Thyroid gland (tissue), 4 donors: ENCODE results near the gene ITGB2. TPM values are rescaled to one million over a fixed set of nuclear protein-coding genes. Genes with fewer than 3 reads are reported as not detected.

Experiments used
- DNase-seq, 2 donors: peaks; one replicate each; pipeline ENCODE4 v3.0.0-alpha.2; 2019
- H3K27ac ChIP-seq, 3 donors: fragments of 200-600 bp; sonication (generic); 1 replicate in 2 of 3; 2 replicates in 1 of 3; pipeline ENCODE4 v1.5.1; 2016 to 2019; ENCODE audit warnings: mild to moderate bottlenecking in 1 of 3, moderate library complexity in 1 of 3
- H3K27me3 ChIP-seq: fragments of 200-600 bp; sonication (generic); one replicate; pipeline ENCODE4 v1.5.1; 2019
- H3K36me3 ChIP-seq, 2 donors: fragments of 200-600 bp; sonication (generic); one replicate each; pipeline ENCODE4 v1.5.1; 2016 to 2019
- H3K4me1 ChIP-seq, 2 donors: fragments of 200-600 bp; sonication (generic); one replicate each; pipeline ENCODE4 v1.5.1; 2017 to 2019
- H3K4me3 ChIP-seq, 3 donors: fragments of 200-600 bp; sonication (generic); replicated peaks in 1 of 3; 1 replicate in 2 of 3; 2 replicates in 1 of 3; pipeline ENCODE4 v1.5.1; 2016; ENCODE audit warnings: mild to moderate bottlenecking in 1 of 3
- H3K9me3 ChIP-seq: fragments of 200-600 bp; sonication (generic); one replicate; pipeline ENCODE4 v1.5.1; 2017
- POLR2A ChIP-seq, 2 donors: fragments of 450-650 bp; IDR thresholded peaks; one replicate each; pipeline ENCODE4 v1.6.1; 2017; ENCODE audit warnings: antibody characterized with exemption in 2 of 2, mild to moderate bottlenecking in 2 of 2, moderate library complexity in 1 of 2
- WGBS, 2 donors: methylation state at CpG; one replicate each; pipeline ENCODE4 v1.1.5; 2017; 5-methylcytosine and 5-hydroxymethylcytosine counted together
- intact Hi-C: fragments of 100-400 bp; cut with DNase I; formaldehyde crosslinking; loops from one replicate; pipeline ENCODE4 v1.15.1; 2023
- total RNA-seq, 4 donors: library from RNA; depleted of rRNA; stranded (reverse); fragments of >200 nt; gene quantifications; one replicate each; pipeline ENCODE4 v1.2.3, GENCODE V29; 2016
- TF ChIP-seq, protein P1 (sequence below), 6 experiments: fragments of 200-600 bp in 3 of 6; fragments of 450-650 bp in 3 of 6; sonication (generic) in 3 of 6; IDR thresholded peaks; one replicate each; pipeline ENCODE4 v1.5.1; 2016 to 2019; ENCODE audit warnings: antibody characterized with exemption in 6 of 6, mild to moderate bottlenecking in 2 of 6, inconsistent platforms in 1 of 6, moderate library complexity in 1 of 6

Gene ITGB2
- total RNA-seq, 4 donors from 2014 or later = 18.4 to 79.4 (median 27.5) TPM

- no peak overlapping the region for H3K27ac ChIP-seq
- TF ChIP-seq POLR2A (IDR thresholded peaks at IDR 0.05) = no peak
- TF ChIP-seq, protein P1, sequence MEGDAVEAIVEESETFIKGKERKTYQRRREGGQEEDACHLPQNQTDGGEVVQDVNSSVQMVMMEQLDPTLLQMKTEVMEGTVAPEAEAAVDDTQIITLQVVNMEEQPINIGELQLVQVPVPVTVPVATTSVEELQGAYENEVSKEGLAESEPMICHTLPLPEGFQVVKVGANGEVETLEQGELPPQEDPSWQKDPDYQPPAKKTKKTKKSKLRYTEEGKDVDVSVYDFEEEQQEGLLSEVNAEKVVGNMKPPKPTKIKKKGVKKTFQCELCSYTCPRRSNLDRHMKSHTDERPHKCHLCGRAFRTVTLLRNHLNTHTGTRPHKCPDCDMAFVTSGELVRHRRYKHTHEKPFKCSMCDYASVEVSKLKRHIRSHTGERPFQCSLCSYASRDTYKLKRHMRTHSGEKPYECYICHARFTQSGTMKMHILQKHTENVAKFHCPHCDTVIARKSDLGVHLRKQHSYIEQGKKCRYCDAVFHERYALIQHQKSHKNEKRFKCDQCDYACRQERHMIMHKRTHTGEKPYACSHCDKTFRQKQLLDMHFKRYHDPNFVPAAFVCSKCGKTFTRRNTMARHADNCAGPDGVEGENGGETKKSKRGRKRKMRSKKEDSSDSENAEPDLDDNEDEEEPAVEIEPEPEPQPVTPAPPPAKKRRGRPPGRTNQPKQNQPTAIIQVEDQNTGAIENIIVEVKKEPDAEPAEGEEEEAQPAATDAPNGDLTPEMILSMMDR (IDR thresholded peaks at IDR 0.05) = no peak
- WGBS, 2 donors = 89 to 90% methylated on average over 9 to 10 of the region's 10 CpGs
- intact Hi-C loops = loop anchor here (10.0 kb wide), 1 partner anchor 121 kb away; the partner anchor contains the start of gene SUMO3
- H3K9me3 ChIP-seq = no peaks in the 10 kb centered on the region
- no peak overlapping the region for H3K4me3 ChIP-seq
- H3K27me3 ChIP-seq = peaks cover 18% of the 10 kb centered on the region
- peaks cover 25 to 26% of the 10 kb centered on the region in 2 donors for H3K4me1 ChIP-seq
- H3K36me3 ChIP-seq = no peaks in the 10 kb centered on the region
- no peak for DNase-seq
These were observed 14.8 kb upstream of the ITGB2 start for GRCh38 chr21:44935533-44935927.

DNA sequence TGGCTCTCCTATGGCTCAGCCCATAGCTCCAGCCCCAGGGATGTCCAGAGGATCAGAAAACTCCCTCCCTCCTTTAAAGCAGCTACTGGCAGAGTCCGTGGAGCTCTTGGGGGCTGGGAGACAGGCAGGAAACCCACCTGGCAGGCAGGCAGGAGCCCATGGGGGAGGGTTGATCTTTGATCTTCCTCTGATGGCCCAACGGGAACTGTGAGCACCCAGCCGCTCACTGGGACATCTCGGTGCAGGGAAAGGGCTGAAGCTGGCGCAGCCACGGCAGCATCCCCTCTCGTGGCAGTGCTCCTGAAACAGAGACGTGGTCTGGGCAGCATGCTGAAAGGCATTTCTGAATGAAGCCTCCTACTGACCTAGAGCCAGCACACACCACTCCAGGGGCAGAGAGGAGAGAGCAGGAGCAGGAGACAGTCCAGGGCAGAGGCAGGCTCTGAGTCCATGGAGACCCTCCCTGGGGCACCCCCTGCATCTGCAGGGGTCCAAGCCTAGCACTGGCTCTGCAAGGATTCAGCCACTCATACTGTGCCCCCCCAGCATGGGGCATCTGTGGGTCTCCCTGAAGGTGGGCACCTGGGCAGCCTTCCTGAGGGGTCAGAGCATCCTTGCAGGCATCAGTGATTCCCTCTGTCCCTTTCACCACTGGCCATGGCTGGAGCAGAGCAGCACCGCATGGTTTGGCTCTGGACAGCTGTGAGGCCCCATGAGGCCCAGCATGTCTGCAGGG lies 14.3 kb upstream of the ITGB2 start:
- 90 to 93% methylated on average over 7 to 8 of the region's 9 CpGs for WGBS, 2 donors
- Histone ChIP-seq H3K27me3 (peaks cover 18% of the 10 kb centered on the region), H3K4me3 (no peak overlapping the region), H3K4me1 (peaks cover 23 to 26% of the 10 kb centered on the region in 2 donors), H3K9me3 (no peaks in the 10 kb centered on the region), H3K36me3 (no peaks in the 10 kb centered on the region), H3K27ac (no peak overlapping the region)
- no peak for DNase-seq
- TF ChIP-seq POLR2A (IDR thresholded peaks at IDR 0.05) = no peak
- TF ChIP-seq, protein P1 (IDR thresholded peaks at IDR 0.05) = no peak
- intact Hi-C loops = loop anchor here (10.0 kb wide), 1 partner anchor 120 kb away; the partner anchor contains the start of gene SUMO3

DNA sequence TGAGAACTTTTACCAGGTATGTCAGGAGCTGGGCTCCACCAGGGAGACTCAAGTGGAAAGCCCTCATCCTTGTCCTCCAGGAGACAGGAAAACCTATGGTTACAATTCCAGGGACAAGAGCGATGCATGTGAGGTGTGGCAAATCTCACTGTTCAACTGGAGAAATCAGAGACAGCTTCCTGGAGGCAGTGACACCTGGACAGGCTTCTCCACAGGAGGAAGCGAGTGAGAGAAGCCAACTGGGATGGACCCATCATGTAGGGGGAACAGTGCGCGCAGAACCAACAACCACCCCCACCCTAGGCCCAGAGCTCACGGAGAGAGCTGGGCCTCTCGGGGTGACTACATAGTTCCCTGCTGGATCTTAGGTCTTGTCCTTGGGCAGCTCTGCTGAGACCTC lies 13.6 kb upstream of the ITGB2 start:
- DNase-seq = no peak
- Histone ChIP-seq H3K4me3 (no peak overlapping the region), H3K27ac (no peak overlapping the region), H3K4me1 (peaks cover 20 to 24% of the 10 kb centered on the region in 2 donors), H3K27me3 (peaks cover 18% of the 10 kb centered on the region), H3K36me3 (no peaks in the 10 kb centered on the region), H3K9me3 (no peaks in the 10 kb centered on the region)
- TF ChIP-seq, protein P1 (IDR thresholded peaks at IDR 0.05) = no peak
- no peak for TF ChIP-seq POLR2A (IDR thresholded peaks at IDR 0.05)
- intact Hi-C loops = loop anchor here (10.0 kb wide), 1 partner anchor 119 kb away; the partner anchor contains the start of gene SUMO3
- WGBS, 2 donors = 93 to 96% methylated on average over 3 to 6 of the region's 6 CpGs

- Histone ChIP-seq H3K9me3 (no peaks in the 10 kb centered on the region), H3K4me1 (peaks cover 17 to 20% of the 10 kb centered on the region in 2 donors), H3K36me3 (no peaks in the 10 kb centered on the region), H3K27ac (no peak overlapping the region), H3K4me3 (no peak overlapping the region), H3K27me3 (peaks cover 18% of the 10 kb centered on the region)
- DNase-seq = no peak
- intact Hi-C loops = loop anchor here (10.0 kb wide), 1 partner anchor 119 kb away; the partner anchor contains the start of gene SUMO3
- WGBS, 2 donors = 80 to 96% methylated on average over 2 of the region's 6 CpGs
- TF ChIP-seq, protein P1 (IDR thresholded peaks at IDR 0.05) = no peak
- no peak for TF ChIP-seq POLR2A (IDR thresholded peaks at IDR 0.05)
These were observed 13.2 kb upstream of the ITGB2 start for GRCh38 chr21:44933918-44934260.
